Activated naive CD4-positive, alpha-beta T cell treated with Interleukin-2 at 50 U/mL for 16 hours (primary cell): ENCODE measurements around the gene PRR13.
"Not testable (repeated sequence)": the region's sequence is repeated elsewhere in the genome, so short reads cannot be mapped to it uniquely, and the experiment has no call there.

Source experiments
- DNase-seq: peaks from one replicate; pipeline ENCODE4 v3.0.0-alpha.2; 2020

PRR13 gene

DNA sequence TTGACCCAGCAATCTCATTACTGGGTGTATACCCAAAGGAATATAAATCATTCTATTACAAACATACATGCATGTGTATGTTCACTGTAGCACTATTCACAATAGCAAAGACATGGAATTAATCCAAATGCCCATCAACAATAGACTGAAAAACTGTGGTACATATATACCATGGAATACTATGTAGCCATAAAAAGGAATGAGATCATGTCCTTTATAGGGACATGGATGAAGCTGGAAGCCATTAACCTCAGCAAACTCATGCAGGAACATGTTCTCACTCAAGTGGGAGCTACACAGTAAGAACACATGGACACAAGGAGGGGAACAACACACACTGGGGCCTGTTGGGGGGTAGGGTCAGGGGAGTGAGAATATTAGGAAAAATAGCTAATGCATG is 2.0 kb upstream of the PRR13 start:
- not testable (repeated sequence) for DNase-seq

- DNase-seq, result no peak
These were observed 2.4 kb downstream of the PRR13 start for GRCh38 chr12:53443955-53444354.

DNA sequence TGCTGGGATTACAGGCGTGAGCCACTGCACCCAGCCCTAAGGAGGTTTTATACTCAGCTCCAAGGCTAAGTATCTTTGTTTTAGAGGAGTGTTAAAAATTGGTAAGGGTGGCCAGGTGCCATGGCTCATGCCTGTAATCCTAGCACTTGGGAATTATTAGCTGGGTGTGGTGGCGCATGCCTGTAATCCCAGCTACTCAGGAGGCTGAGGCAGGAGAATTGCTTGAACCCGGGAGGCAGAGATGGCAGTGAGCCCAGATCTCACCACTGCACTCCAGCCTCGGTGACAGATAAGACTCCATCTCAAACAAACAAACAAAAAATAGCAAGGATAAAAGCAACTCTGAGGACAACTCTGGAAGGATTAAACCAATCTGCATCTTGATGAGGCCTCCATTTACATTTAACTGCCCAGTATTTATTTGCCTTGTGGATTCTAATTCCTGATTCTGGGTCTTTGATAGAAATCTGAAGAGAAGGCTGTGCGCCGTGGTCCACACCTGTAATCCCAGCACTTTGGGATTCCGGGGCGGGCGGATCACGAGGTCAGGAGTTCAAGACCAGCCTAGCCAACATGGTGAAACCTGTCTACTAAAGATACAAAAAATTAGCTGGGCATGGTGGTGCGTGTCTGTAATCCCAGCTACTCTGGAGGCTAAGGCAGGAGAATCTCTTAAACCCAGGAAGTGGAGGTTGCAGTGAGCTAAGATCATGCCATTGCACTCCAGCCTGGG is 3.2 kb downstream of the PRR13 start:
- DNase-seq, result not testable (repeated sequence)

GRCh38 chr12:53450936-53451335 is 9.4 kb downstream of the PRR13 start:
- DNase-seq, result no peak

DNA sequence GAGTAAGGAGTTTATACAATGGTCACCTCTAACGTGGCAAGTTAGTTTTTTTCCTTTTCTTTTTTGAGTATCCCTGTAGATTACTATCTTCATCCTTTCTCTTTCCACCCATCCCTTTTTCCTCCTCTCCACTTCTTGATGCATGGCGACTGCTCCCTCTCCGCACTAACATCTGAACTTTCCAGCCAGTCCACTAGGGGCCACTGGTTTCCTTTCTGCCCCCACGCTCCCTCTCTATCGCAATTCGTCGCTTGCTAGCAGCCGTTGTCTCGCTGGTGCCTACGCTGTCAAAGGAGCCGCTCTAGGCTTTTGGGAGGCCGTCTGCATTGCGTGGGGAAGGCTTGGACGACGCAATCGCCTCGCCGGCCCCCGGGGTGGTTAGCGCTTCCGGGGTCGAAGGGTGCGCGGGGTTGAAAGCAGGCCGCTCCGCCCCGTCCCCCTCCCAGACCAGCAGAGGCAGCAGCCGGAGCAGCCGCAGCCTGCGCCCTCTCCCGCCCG is 10.2 kb downstream of the PRR13 start, which contains the start of gene PCBP2:
TSS of gene PCBP2 (plus strand) at position 442 of the 498 bp plus-strand sequence. CDS start 2,699 bp downstream, outside the sequence.
- DNase-seq, result peak; percentile 98

DNA sequence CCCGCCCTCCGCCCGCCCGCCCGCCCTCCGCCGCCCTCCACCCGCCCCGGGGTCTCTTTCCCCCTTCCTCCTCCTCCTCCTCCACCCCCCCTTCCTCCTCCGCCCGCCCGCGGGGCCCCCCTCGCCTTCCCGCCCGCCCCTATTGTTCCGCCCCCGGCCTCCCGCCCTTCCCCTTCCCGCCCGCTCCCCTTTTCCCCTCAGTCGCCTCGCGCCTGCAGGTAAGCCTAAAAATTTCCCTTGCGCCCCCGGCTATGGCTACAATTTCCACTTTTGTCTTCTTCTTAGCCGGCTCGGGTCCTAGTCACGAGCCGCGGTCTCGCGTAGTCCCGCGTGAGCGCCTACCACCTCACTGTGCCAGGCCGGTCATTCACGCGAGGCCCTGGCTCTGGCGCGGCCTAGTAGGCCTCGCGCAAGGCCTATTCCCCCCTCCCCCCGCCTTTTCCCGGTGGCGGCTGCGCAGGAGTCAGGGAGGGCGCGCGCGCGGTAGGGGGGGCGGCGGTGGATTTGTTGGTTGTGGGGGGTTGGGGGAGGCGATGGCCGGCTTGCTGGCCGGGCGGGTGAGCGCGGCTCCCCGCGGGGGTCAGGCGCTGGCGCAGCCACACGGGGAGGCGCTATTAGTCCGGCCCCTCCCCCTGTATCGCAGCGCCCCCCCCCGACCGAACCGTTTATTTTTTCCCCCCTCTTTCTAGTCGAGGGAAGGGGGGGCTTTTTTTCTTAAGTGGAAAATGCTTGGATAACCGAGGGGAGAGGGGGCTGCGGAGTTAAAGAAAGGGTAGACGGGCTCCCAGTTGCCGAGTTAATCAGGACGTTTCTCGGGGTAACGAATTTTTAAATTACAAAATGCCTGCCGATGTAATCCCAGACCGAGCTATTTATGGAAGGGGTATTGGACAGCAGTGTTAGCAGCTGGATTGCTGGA is 10.9 kb downstream of the PRR13 start:
- DNase-seq, result peak; percentile 77

- no peak for DNase-seq
These were observed 12.6 kb downstream of the PRR13 start for GRCh38 chr12:53453953-53454640.

DNA sequence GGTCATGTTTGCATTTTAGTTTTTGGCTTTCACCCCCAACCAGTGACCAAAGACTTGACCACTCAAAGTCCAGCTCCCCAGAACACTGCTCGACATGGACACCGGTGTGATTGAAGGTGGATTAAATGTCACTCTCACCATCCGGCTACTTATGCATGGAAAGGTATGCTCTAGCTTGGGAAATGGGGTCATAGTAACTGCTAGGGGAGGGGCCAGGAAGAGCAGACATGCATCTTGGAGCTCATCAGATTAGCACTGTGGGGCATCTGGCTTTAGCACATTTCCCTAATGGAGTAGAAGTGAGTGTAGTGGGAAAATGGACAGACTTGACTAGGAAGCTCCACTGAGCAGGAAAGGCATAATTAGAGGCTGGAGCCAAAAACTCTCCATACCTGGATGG is 13.2 kb downstream of the PRR13 start:
- DNase-seq, result no peak

- no peak for DNase-seq
These were observed 15.3 kb downstream of the PRR13 start for GRCh38 chr12:53456654-53457366.

GRCh38 chr12:53459097-53459496 is 17.6 kb downstream of the PRR13 start:
- no peak for DNase-seq

GRCh38 chr12:53461059-53461458 is 19.5 kb downstream of the PRR13 start:
- DNase-seq, result no peak

DNA sequence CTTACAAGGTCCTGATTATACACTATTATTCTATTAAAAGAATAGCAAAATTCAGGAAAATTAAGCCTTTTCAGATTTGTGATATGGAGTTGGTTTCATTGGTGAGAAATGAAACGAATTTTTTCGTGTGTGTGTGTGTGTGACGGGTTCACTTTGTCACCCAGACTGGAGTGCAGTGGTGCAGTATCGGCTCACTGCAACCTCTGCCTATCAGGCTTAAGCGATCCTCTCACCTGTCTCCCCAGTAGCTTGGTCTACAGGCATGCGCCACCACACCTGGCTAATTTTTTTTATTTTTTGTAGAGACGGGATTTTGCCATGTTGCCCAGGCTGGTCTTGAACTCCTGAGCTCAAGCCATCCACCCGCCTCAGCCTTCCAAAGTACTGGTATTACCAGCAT is 20.1 kb downstream of the PRR13 start:
- no peak for DNase-seq

DNA sequence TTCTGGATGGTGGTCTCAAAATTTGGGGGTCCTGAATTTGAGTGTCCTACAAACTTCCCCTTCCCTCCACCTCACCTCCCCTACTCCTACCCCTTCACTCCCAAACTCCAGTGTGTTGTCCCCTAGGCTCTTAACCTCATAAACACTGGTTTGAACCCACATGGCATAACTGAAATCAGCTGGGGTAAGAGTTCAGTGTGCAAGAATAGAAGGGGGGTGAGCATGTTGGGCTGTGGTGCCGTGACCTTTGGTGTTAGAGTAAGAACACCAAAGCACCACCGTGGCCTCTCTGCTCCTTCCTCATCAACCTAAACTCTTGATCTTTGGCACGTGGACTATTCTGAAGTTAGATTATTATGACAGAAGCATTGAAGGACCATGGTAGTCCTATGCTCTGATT is 21.4 kb downstream of the PRR13 start:
- DNase-seq, result no peak

GRCh38 chr12:53463802-53464560 is 22.4 kb downstream of the PRR13 start:
- DNase-seq, result no peak

DNA sequence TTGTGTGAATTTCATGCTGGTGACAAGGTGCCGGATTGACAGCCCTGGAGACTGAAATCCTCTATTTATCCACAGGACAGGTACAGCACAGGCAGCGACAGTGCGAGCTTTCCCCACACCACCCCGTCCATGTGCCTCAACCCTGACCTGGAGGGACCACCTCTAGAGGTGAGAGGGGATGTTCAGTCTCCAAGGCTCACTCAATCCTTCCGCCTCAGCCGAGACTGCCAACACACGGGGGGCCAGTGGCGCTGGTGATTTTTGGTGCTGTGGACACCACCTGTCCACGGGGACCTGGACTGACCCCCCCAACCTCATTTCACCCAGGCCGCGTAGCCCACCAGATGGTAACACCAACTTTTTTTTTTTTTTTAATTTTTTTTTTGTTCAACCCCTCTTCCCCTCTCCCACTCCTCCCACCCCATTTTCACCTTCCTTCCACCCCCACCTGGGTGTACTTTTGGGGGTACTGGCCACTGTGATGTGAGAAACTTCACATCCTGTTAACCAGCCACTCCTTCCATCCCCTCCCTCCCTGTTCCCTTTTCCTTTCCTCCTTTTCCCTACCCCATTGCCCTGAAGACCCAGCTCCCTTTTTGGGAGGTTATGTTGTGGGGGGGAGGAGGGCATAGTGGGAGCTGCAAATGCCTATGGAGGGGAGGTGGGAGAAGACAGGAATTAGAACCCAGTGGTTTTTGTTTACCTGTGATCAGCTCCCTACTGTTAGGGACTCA is 23.3 kb downstream of the PRR13 start:
- no peak for DNase-seq

GRCh38 chr12:53465679-53466078 is 24.1 kb downstream of the PRR13 start:
- DNase-seq, result no peak

- no peak for DNase-seq
These were observed 25.1 kb downstream of the PRR13 start for GRCh38 chr12:53466640-53467039.

DNA sequence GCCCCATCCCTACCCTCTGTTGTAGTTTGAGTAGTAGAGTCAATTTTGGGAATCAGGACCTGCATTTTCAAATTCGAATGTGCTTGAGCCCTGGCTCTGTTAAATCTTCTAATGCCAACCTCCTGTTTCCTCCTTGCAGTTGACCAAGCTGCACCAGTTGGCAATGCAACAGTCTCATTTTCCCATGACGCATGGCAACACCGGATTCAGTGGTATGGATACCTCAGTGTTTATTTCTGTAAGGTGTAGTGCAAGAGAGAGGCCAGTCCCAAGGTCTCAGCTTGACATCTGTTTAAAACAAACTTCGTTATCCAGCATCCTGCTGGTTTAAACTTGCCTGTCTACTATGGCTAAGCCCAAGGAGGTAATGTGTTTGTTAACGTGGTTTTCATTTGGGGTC is 25.5 kb downstream of the PRR13 start:
- no peak for DNase-seq

GRCh38 chr12:53467880-53468279 is 26.3 kb downstream of the PRR13 start:
- no peak for DNase-seq

GRCh38 chr12:53468282-53468681 is 26.7 kb downstream of the PRR13 start:
- DNase-seq, result no peak

GRCh38 chr12:53472056-53472582 is 30.6 kb downstream of the PRR13 start:
- no peak for DNase-seq
